HG03571 (cell line): Measurements from ENCODE around the gene CFAP206.

Experiments used
- ATAC-seq: cut with Tn5 transposase; IDR thresholded peaks from one replicate; pipeline ENCODE4 v1.9.1; 2021; ENCODE audit not compliant: unreplicated experiment

CFAP206 gene

GRCh38 chr6:87504441-87504840 lies 96.7 kb downstream of the CFAP206 start:
- no peak for ATAC-seq
